ENCODE measurements around the gene TRAPPC1. TPM values are rescaled to one million over a fixed set of nuclear protein-coding genes. Genes with fewer than 3 reads are reported as not detected.

Gene TRAPPC1
- total RNA-seq, result 129 and 167 TPM in 2 replicates

DNA sequence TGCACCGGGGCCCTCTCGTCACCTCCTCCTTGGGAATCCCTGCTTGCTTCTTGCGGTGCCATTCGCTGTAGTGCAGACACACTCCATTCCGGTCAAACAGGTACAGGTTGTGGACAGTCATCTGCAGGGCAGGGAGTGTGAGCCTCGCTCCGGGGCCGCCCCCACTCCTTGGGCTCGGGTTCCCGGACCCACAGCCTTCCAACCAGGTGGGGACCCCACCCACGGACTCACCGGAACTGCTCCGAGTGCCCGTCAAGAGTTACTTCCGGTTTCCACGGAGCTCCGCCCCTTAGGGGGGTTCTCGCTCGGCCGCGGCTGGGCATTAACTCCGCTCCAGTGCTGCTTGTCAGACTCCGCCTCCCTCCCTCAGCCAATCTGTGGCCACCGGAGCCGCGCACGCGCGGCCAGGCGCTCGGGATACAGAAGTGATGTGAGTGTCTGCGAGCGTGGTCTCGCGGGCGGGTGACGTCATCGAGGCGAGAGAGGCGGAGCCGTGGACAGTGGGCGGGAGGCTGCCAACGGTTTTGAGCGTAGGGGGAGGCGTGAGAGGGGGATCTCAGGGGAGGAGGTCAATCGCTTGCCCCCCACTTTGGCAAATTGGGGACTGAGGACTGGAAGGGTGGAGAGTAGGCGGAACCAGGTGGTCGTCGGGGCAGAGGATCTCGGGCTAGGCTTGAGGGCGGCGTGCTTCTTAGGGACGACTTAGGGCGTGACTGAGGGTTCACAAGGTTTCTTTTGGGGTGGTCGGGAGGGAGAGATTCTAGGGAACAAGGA lies at the start of gene TRAPPC1, which contains the start of gene CNTROB:
TRAPPC1 (minus strand) TSS at position 238 of the 774 bp plus-strand sequence; CDS start at position 121, 117 bp downstream.
CNTROB (plus strand) TSS at position 498 of the 774 bp plus-strand sequence. CDS start 874 bp downstream, outside the sequence.
- H3K27ac Mint-ChIP-seq, result peak within 1 kb of the TSS; percentile 92
- intact Hi-C loops (cut with micrococcal nuclease), result loop anchor here (1.0 to 5.0 kb wide), 10 partner anchors 10 to 451 kb away; partner anchors contain the start of genes NAA38, RANGRF, RPL26 and SAT2
- no peak for TF ChIP-seq CTCF (IDR thresholded peaks at IDR 0.05)

GRCh38 chr17:7977805-7978204 lies 46.1 kb upstream of the TRAPPC1 start:
- DNase-seq, result no peak
- H3K36me3 Mint-ChIP-seq (ENCODE audit: low read depth), result peaks cover 5% of the 10 kb centered on the region
- POLR2A ChIA-PET, result no interaction called here
- no peaks in the 10 kb centered on the region for H3K4me1 Mint-ChIP-seq
- peaks cover 26% of the 10 kb centered on the region for H3K27me3 Mint-ChIP-seq
- no peak overlapping the region for H3K4me3 Mint-ChIP-seq
- intact Hi-C loops (cut with micrococcal nuclease), result no loop called here
- H3K27ac Mint-ChIP-seq, result no peak overlapping the region
- ATAC-seq (ENCODE audit: low read depth), result no peak
- H3K9me3 Mint-ChIP-seq, result peaks cover 12% of the 10 kb centered on the region
- no peak for TF ChIP-seq CTCF (IDR thresholded peaks at IDR 0.05)
- CTCF ChIA-PET, result no interaction called here

More for the DNA sequence above, at the start of gene TRAPPC1, which contains the start of gene CNTROB:
- Mint-ChIP-seq H3K9me3 (no peaks in the 10 kb centered on the region), H3K36me3 (ENCODE audit: low read depth) (peaks cover 39% of the 10 kb centered on the region), H3K27me3 (no peaks in the 10 kb centered on the region), H3K4me1 (peaks cover 48% of the 10 kb centered on the region), H3K4me3 (peak within 1 kb of the TSS; percentile 97)
- POLR2A ChIA-PET, result interaction anchor here (0.6 to 3.9 kb wide), 22 partner anchors 9 to 508 kb away, joined by 3 to 58 read pairs (median 6); partner anchors contain the start of genes CTC1, CYB5D1, KDM6B and NAA38
- DNase-seq, result peak; percentile 99
- ATAC-seq (ENCODE audit: low read depth), result peak; percentile 96
- CTCF ChIA-PET, result interaction anchor here (0.9 to 3.8 kb wide), 7 partner anchors 16 to 245 kb away, joined by 3 to 29 read pairs (median 5); partner anchors contain the start of genes RNF227 and TP53

GRCh38 chr17:7977039-7977438 lies 45.3 kb upstream of the TRAPPC1 start:
- DNase-seq (no peak), ATAC-seq (ENCODE audit: low read depth) (no peak)
- Mint-ChIP-seq H3K27me3 (peaks cover 20% of the 10 kb centered on the region), H3K36me3 (ENCODE audit: low read depth) (peaks cover 5% of the 10 kb centered on the region), H3K4me1 (no peaks in the 10 kb centered on the region), H3K4me3 (no peak overlapping the region), H3K9me3 (peaks cover 12% of the 10 kb centered on the region), H3K27ac (no peak overlapping the region)
- intact Hi-C loops (cut with micrococcal nuclease), result no loop called here
- ChIA-PET CTCF (no interaction called here), POLR2A (no interaction called here)
- no peak for TF ChIP-seq CTCF (IDR thresholded peaks at IDR 0.05)

DNA sequence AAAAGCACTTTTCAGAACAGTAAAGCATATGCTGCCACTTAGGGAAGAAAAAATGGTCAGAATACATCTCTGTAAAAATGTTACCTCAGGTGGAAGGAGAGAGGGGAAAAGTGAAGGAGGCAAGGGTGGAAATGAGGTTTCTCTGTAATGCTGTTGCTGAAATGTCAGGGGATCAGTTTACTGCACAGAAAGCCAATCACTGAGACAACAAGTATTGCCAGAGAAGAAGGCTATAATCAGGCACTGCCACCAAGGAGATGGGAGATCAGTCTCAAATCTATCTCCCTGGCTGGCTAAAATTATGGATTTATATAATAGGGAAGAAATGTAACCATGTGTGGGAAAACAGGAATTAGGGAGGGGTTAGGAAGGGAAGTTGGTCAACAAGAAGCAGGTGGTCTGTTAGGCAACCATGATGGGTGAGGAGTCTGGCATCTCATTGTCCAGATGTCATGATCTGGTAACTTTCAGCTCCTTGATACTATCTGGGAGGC lies 42.9 kb upstream of the TRAPPC1 start:
- intact Hi-C loops (cut with micrococcal nuclease), result no loop called here
- DNase-seq, result no peak
- H3K27ac Mint-ChIP-seq, result no peak overlapping the region
- no peak overlapping the region for H3K4me3 Mint-ChIP-seq
- no peak for ATAC-seq (ENCODE audit: low read depth)
- peaks cover 23% of the 10 kb centered on the region for H3K27me3 Mint-ChIP-seq
- ChIA-PET POLR2A (no interaction called here), CTCF (interaction anchor here (2.0 kb wide), 1 partner anchor 15 kb away, joined by 5 read pairs; no protein-coding TSS in a partner anchor)
- H3K36me3 Mint-ChIP-seq (ENCODE audit: low read depth), result peaks cover 5% of the 10 kb centered on the region
- no peaks in the 10 kb centered on the region for H3K4me1 Mint-ChIP-seq
- H3K9me3 Mint-ChIP-seq, result peaks cover 12% of the 10 kb centered on the region
- no peak for TF ChIP-seq CTCF (IDR thresholded peaks at IDR 0.05)

All from activated B cell treated with CpG ODN at 0.5 μM for 24 hours (primary cell).